Activated CD4-positive, CD25-positive, alpha-beta regulatory T cell treated with anti-CD3 and anti-CD28 coated beads, Interleukin-2, amount 50 U/mL, for 24 hours (primary cell): Measurements from ENCODE around the gene RNF166.

Experiments used
- ATAC-seq, 2 donors: fragments of 150-1000 bp; cut with Tn5 transposase; one replicate each; pipeline ENCODE4 v1.10.0; 2021; ENCODE audit warnings: mild to moderate bottlenecking in 1 of 2, moderate library complexity in 1 of 2

RNF166 gene

GRCh38 chr16:88739139-88739976 lies 33.1 kb upstream of the RNF166 start:
- ATAC-seq = no peak

- ATAC-seq = no peak
Measured at GRCh38 chr16:88738151-88739084, 32.2 kb upstream of the RNF166 start.

- ATAC-seq = peak; percentile 74 to 77
Measured at GRCh38 chr16:88737298-88738150, 31.3 kb upstream of the RNF166 start.

- ATAC-seq = no peak
Measured at GRCh38 chr16:88736496-88736895, 30.3 kb upstream of the RNF166 start.

GRCh38 chr16:88736088-88736487 lies 29.9 kb upstream of the RNF166 start:
- no peak for ATAC-seq

- ATAC-seq = no peak
Measured at GRCh38 chr16:88735616-88736015, 29.4 kb upstream of the RNF166 start.

- ATAC-seq = no peak
Measured at GRCh38 chr16:88735121-88735520, 28.9 kb upstream of the RNF166 start.

- no peak for ATAC-seq
Measured at GRCh38 chr16:88734361-88734728, 28.1 kb upstream of the RNF166 start.

- ATAC-seq = no peak
Measured at GRCh38 chr16:88733630-88734360, 27.6 kb upstream of the RNF166 start.

GRCh38 chr16:88732961-88733294 lies 26.7 kb upstream of the RNF166 start:
- ATAC-seq = no peak

- ATAC-seq = no peak
Measured at GRCh38 chr16:88732172-88732960, 26.2 kb upstream of the RNF166 start.

GRCh38 chr16:88731699-88732098 lies 25.5 kb upstream of the RNF166 start:
- no peak for ATAC-seq

GRCh38 chr16:88730632-88731607 lies 24.7 kb upstream of the RNF166 start:
- no peak for ATAC-seq

- no peak for ATAC-seq
Measured at GRCh38 chr16:88727871-88728270, 21.7 kb upstream of the RNF166 start.

GRCh38 chr16:88726981-88727380 lies 20.8 kb upstream of the RNF166 start:
- ATAC-seq = no peak

- no peak for ATAC-seq
Measured at GRCh38 chr16:88726408-88726749, 20.2 kb upstream of the RNF166 start.

GRCh38 chr16:88725609-88726407 lies 19.6 kb upstream of the RNF166 start:
- no peak for ATAC-seq

GRCh38 chr16:88724855-88725555 lies 18.8 kb upstream of the RNF166 start:
- no peak for ATAC-seq

- no peak for ATAC-seq
Measured at GRCh38 chr16:88723911-88724310, 17.7 kb upstream of the RNF166 start.
